HG03097 (cell line): ENCODE measurements around the gene KCNK17.

Experiments
- ATAC-seq: cut with Tn5 transposase; IDR thresholded peaks from one replicate; pipeline ENCODE4 v1.9.1; 2021; ENCODE audit not compliant: unreplicated experiment, low FRiP score

KCNK17 gene

GRCh38 chr6:39339096-39339867 is 25.1 kb upstream of the KCNK17 start:
- no peak for ATAC-seq

- ATAC-seq = no peak
Measured at GRCh38 chr6:39338397-39338796, 24.2 kb upstream of the KCNK17 start.

- ATAC-seq = peak; percentile 81
Measured at GRCh38 chr6:39335780-39336545, 21.7 kb upstream of the KCNK17 start.

DNA sequence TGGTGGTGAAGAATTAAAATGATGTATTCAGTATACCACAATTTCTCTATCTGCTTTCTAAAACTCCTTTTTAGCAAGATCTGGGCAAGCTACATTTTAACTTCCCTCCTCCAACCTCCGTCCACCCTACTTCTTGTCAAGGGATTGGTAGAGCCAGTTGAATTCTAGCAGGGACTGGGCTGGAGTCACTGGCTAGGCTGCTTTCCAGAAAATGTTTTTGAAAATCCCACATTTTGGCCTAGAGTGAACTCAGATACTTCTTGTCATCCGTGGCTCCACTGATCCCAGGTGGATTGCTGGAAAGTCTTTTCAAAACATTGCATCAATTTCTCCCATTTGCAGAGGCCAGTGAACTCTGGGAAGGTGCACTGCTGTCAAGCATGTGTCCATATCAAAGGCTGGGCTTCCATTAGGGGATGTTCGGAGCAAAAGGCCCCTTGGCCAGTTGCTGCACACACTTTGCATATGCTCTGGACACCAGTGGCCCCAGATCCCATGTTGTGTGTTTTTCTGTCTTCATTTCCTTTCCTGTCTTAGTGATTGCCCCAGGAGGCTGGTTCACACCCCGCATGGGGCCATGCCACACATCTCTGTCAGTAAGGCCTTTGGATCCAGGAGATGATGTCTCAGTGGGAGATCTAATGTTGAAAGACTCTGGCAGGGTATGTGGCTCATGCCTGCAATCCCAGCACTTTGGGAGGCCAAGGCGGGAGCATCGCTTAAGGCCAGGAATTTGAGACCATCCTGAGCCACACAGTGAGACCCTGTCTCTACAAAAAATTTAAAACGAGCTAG is 19.6 kb upstream of the KCNK17 start:
- ATAC-seq = no peak

GRCh38 chr6:39330476-39330875 is 16.3 kb upstream of the KCNK17 start:
- ATAC-seq = no peak

DNA sequence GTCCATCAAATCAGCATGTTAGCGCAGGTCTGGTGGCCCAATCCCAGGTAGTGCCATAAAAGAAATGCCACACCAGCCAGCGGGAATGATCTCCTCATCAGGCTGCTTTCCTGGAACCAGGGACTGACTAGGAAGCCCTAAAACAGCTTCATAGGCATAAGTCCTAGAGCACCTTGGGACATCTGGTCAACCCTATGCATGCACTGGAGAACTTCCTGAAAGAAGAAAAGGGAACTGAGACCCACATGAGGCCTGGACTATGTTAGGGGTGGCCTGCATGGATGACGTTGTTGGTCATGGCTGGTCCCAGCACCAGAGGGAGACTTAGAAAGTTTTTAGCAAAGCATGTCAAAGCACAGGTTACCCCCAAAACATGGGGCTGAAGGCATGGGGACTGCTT is 15.8 kb upstream of the KCNK17 start:
- peak; percentile 71 for ATAC-seq

DNA sequence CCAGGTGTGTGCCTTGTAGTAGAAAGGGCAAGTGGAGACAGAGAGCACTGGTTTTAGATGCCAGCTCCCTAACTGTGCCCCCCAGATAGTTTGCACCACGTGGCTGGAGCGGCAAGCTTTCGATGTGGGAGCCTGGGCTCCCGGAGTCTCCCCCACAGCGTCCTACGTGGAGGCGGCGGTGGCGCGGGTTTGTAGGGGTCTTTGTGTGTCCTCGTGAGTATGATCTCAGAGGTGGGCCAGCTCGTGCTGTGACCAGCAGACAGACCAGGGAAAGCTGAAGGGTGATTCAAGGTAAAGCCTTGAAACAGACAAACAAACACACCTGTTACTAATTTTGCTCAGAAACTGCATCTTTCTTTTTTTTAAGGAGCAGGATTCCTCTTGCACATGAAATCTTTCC is 13.8 kb upstream of the KCNK17 start:
- no peak for ATAC-seq

GRCh38 chr6:39327507-39327906 is 13.3 kb upstream of the KCNK17 start:
- ATAC-seq = no peak

GRCh38 chr6:39322306-39322850 is 8.2 kb upstream of the KCNK17 start, which contains the start of gene KCNK16:
Gene KCNK16 (minus strand): TSS chr6:39322702. CDS start chr6:39322540, 162 bp downstream.
- no peak for ATAC-seq

GRCh38 chr6:39321761-39322160 is 7.5 kb upstream of the KCNK17 start:
- ATAC-seq = no peak

- no peak for ATAC-seq
Measured at GRCh38 chr6:39320363-39320984, 6.3 kb upstream of the KCNK17 start.

DNA sequence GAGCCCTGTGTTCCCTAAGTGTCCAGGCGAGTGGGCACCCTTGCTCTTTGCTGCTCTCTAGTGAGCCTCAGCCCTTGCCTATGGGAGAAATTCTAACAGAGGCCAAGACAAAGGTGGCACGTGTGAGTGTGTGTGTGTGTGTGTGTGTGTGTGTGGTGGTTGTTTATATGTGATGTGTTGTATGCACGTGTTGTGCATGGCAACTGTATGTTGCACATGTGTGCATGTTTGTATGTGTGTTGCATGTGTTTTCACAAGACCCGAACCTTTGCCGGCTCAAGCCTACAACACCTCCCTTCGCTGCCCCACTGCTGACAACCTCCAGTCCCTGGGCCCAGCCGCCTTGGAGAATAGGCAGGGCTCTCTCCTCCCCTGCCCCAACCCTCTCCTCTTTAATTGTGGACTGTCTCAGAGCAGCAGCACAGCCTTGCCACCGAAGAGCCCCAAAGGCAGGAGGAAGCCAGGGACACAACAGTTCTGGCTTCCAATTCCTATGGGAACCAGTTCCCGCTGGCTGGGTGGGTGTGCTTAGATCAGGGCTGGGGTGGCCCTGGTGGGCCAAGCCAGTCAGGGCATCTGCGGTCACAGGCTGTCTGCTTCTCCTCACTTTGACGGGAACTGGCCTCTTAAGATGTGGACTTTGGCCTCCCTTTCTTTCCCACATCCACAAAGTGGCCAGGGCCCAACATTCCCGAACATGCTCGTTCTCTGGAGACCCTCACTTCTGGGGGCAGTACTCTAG is 5.6 kb upstream of the KCNK17 start:
- ATAC-seq = no peak

DNA sequence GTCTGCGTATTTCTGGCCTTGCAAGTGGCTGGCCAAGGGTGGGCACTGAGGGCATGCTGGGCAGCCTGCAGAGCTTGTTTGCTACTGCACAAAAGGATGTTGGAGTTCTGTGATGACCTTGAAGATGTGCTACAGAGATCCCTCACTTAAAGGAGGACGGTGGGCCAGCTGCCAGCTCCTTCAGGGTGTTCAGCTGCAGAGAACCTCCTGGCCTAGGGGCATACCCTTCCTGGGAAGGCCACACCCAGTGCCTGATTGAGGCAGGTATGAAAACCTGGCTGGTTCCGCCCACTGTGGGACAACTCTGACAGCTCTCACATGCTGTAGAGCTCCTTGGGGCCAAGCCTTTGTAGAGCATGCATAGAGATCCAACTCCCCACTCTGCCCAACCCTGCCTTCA is 3.0 kb upstream of the KCNK17 start:
- ATAC-seq = no peak

- no peak for ATAC-seq
Measured at GRCh38 chr6:39313526-39314272, 520 bp downstream of the KCNK17 start.

DNA sequence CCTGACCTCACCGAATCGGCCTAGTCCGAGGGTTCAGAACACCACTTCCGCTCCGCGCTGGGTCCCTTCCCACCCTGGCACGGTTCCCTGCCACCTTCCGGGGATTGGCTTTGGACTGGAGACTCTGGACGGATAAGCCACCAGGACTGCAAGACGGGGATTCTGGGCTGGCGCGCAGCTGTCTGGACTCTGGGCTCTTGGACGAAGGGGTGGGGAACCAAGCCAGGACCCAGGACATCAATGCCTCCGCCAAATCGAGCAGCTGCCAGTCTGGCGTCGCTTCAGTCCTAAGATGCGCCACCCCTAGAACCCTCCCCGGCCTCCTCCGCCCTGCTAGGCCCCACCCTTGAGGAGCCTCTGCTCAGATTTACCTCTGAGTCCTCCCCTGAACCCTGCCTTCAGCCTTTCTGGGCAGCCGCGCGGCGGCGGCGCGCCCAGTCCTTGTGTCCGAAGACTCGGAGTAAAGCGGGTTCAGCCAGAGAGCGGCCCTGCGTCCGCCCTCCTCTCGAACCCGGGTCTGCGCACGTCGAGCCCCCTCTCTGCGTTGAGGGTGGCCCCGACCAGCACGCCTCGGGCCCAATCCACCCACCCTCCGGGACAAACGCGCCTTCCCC is 1.2 kb downstream of the KCNK17 start:
- no peak for ATAC-seq

- ATAC-seq = no peak
Measured at GRCh38 chr6:39310542-39310941, 3.7 kb downstream of the KCNK17 start.

DNA sequence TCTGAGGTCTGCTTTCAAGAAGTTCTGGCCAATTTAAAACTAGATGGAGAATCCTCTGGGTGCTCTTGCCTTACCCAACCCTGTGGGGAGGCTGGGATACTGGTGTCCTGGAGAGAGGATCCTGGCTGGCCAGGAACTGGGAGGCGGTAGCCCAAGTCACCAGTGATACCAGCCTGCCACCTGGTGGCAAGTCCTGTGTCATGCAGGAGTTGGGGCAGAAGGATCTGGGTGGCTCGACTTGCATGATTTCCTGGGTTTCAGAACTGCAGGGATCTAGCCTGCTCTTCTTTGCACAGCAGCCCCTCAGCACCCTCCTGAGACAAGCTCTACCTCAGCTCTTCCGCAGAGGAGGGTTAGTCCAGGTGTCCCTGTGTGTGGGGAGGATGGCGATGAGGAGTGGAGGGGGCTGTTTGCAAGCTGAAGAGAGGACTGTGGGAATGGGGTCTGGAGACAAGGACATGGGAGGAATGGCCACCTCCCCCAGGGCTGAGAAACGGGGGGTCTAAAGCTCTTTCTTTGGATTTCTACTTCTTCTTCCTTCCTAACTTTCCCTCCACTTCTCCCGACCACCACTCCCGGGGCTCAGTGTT is 4.2 kb downstream of the KCNK17 start:
- ATAC-seq = no peak

GRCh38 chr6:39307462-39307861 is 6.8 kb downstream of the KCNK17 start:
- no peak for ATAC-seq
